ENCODE data around the gene ROBO1.

- TF ChIP-seq ARNT (IDR thresholded peaks at IDR 0.05) (no peak), SP1 (IDR thresholded peaks at IDR 0.05) (no peak), FOXK2 (IDR thresholded peaks at IDR 0.05) (no peak), BHLHE40 (IDR thresholded peaks at IDR 0.05; ENCODE audit: borderline replicate concordance) (no peak), ZNF384 (IDR thresholded peaks at IDR 0.05) (no peak), ELF4 (IDR thresholded peaks at IDR 0.05) (no peak), L3MBTL2 (conservative IDR thresholded peaks at IDR 0.05) (no peak), FOXM1 (IDR thresholded peaks at IDR 0.05; ENCODE audit: borderline replicate concordance) (no peak), SUZ12 (IDR thresholded peaks at IDR 0.05) (no peak), NFRKB (IDR thresholded peaks at IDR 0.05) (no peak), TARDBP (IDR thresholded peaks at IDR 0.05) (no peak), PKNOX1 (IDR thresholded peaks at IDR 0.05) (no peak), FOXA1 (IDR thresholded peaks at IDR 0.05) (no peak), HDGF (IDR thresholded peaks at IDR 0.05; ENCODE audit: borderline replicate concordance) (no peak)
Measured at GRCh38 chr3:78606756-78607155, 1161.0 kb downstream of the ROBO1 start.
